GM21737 (cell line): Measurements from ENCODE around the gene NXF1.
"Not testable (repeated sequence)": the region's sequence is repeated elsewhere in the genome, so short reads cannot be mapped to it uniquely, and the experiment has no call there.

ENCODE experiments used
- ATAC-seq: cut with Tn5 transposase; IDR thresholded peaks from one replicate; pipeline ENCODE4 v1.9.1; 2021; ENCODE audit warnings: mild to moderate bottlenecking, moderate library complexity; ENCODE audit not compliant: unreplicated experiment

NXF1 gene

DNA sequence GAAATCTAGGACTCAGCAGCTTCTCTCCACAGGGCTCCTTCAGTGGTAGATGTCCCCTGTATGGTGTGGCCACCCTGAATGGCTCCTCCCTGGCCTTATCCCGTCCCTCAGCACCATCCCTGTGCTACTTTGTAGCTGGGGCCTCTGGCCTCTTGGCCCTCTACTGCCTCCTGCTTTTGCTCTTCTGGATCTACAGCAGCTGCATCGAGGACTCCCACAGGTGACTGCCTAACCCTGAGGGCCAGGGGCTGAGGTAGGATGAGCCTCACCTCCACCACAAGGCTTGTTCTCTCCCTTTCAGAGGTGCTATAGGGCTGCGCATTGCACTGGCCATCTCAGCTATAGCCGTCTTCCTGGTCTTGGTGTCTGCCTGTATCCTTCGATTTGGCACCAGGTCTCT, 16.2 kb downstream of the NXF1 start:
- ATAC-seq, result no peak

DNA sequence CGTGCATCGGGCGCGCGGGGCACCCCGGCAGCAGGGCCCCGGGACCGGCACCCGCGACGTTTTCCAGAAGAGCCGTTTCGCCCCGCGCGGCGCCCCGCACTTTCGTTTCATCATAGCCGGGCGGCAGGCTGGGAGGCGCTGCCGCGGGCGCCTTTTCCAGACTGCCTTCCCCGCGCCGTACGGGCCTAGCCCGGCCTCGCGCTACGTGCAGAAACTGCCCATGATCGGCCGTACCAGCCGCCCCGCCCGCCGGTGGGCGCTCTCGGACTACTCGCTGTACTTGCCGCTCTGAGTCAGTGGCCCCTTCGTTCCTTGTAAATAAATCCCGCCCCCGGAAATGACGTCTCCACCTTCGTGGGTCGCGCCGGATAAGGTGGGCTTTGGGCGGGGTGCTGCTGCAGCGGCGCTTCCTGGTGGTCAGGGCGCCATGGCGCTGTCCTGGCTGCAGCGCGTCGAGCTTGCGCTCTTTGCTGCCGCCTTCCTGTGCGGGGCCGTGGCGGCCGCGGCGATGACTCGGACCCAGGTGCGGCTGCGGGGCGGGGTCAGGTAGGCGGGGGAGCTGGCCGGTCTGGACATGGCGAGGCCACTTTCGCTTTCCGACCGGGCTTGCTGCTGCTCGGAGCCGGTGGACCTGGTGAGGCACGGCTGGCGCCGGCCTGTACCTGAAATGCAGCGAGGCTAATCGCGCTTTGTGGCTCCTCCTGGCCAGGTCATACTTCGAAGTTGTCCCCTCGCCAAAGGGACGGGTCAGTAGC, 18.1 kb downstream of the NXF1 start, which contains the start of gene TMEM179B:
TSS of gene TMEM179B (plus strand) at position 398 of the 755 bp plus-strand sequence. CDS start at position 428, 30 bp downstream.
- peak; percentile 61 for ATAC-seq

DNA sequence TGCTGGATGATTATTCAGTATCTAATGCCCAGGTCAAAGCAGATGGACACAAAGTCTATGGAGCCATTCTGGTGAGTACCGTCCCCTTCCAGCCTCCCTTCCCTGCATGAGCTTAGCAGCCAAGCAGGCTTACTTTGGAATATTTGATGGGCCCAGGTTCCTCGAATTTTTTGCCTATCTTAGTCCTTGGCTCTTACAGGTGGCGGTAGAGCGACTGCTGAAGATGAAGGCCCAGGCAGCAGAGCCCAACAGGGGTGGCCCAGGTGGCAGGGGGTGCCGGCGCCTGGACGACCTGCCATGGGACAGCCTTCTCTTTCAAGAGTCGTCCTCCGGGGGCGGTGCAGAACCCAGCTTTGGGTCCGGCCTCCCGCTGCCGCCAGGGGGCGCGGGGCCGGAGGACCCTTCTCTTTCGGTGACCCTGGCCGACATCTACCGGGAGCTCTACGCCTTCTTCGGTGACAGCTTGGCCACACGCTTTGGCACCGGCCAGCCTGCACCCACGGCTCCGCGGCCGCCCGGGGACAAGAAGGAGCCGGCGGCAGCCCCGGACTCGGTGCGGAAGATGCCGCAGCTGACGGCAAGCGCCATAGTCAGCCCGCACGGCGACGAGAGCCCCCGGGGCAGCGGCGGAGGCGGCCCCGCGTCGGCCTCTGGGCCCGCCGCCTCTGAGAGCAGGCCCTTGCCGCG, 18.8 kb downstream of the NXF1 start:
- ATAC-seq, result peak; percentile 51

DNA sequence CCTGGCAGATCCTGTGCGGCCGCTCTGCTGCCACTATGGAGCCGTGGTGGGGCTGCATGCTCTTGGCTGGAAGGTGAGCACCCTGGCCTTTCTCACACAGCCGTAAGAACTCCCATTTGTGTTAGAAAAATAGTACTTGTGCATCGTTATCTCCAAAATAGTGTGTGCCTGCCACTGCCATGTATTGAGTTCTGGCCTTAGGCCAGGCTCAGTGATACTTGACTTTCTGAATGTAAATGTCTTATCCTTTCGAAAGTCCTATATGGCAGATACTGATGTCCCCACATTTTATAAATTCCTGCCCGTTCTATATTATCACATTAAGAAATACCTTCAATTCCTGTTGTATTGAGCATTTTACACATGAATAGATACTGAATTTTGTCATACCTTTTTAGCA, 22.5 kb downstream of the NXF1 start:
- no peak for ATAC-seq

DNA sequence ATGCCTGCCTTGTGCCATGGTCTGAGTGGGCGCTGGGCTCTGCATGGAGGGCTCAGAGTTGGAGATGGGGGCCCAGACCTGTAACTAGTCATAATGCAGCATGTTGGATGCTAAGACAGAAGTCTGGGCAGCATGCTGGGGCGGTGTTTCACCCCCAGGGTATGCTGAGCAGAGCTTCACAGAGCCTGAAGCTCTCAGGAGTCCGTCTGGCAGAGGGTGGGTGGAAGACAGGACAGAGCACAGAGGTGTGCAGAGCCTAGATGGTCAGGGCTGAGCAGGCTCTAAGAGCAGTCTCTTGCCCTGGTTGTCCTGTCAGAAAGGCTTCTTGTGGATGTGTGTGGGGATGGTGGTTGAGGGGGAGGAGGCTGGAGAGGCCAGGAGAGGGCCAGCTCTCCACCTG, 26.8 kb downstream of the NXF1 start:
- no peak for ATAC-seq

DNA sequence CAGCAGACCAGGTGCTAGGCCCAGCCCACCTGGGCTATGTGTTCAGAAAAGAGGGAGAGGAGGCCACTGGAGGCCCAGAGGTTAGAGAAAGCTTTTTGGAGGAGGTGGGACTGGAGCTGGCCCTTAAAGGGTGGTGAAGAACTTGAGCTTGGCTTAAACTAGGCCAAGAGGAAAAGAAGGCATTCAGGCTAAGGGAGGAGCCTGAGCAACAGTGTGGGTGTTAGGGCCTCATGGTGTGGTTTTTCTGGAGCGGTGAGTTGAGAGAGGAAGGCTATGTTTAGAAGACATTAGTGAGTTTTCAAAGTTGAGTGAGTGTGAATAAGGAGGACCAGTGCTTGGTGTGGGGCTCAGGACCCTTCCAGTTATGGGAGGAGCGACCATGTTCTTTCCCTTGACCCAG, 27.9 kb downstream of the NXF1 start:
- no peak for ATAC-seq

DNA sequence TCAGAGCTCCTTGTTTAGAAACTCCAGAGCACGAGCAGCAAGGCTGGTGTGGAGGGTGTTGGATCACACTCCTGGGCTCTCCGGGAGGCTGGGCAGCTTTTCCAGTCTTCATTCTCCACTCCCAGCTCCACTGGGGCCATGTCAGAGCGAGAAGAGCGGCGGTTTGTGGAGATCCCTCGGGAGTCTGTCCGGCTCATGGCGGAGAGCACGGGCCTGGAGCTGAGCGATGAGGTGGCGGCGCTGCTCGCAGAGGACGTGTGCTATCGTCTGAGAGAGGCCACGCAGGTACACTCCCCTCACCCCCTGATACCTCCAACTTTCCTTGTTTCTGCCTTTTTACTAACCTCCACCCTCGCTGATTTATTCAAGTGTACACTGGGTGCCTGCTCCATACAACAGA, 29.6 kb downstream of the NXF1 start:
- no peak for ATAC-seq

DNA sequence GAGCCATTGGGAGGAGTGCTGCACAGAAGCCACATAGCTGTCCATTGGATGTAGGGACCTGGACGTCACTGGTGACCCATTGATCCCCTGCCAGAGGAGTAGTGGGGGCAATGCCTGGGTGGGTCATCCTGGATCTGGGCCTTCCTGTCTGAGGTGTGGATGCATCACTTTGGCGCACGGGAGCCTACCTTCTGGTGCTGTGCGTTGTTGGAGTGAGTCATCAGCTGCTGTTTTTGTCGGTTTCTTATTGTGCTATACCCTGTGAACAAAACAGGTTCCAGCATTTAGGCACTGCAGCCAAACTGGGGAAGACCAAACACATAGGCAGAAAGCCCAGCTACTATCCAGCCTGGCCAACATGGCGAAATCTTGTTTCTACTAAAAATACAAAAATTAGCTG, 30.8 kb downstream of the NXF1 start:
- no peak for ATAC-seq

DNA sequence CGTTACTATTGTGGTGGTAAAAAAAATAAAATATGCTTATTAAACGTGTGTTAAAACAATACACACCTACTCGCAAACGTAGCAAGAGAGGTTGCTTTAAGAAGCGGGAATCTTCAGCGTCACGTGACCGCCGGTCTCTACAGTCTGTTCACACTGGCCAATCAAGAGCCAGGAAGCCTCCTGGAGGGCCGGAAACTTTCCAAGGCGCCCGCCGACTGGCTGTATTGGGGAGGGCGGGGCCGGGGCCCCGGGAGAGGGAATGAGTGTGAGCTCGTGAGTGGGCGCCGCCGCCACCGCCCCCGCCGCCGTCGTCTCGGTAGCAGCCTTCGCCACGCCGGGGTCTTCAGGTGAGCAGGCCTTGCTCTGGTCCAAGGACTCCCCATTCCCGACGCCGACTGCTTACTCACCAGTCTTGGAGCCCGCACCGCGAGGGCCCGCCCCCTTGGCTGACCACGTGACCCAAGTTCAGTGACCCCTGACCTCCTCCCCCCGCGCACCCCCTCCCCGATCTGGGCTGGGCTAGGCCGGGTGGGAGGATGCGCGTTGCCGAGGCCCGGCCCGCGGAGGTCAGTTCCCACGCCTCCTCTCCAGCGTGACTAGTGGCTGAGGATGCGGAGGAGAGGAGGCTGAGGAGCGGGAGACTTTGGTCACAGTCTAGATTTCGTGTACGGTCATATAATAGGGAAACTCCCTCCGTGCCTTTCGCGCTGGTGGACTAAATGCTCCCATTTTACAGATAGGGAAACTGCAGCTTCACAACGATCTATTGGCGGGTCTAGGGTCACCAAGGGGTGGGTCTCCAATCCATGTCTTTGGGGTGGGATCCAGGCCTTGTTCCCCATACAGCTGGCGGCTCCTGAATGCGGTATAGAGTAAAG, 33.9 kb downstream of the NXF1 start, which contains the start of gene TAF6L:
TSS of gene TAF6L (plus strand) at position 253 of the 878 bp plus-strand sequence. CDS start 4,388 bp downstream, outside the sequence.
- ATAC-seq, result peak; percentile 74

DNA sequence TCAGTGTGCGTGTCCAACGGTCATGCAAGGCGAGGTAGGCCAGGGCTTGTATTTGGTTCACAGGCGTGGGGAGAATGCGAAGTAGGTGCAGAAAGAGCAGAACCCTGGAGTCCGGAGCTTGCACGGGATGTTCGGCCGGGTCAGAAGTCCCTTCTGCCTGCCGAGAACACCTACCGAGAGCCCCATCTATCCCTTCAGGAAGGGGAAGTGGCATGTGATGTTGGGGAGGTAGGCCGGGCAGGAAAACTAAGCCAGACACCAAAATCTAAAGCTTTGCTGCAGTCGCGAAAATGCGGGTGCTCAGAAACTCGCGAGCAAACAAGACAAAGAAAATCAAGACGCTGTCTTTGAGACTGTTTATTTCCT, 34.5 kb downstream of the NXF1 start:
- no peak for ATAC-seq

DNA sequence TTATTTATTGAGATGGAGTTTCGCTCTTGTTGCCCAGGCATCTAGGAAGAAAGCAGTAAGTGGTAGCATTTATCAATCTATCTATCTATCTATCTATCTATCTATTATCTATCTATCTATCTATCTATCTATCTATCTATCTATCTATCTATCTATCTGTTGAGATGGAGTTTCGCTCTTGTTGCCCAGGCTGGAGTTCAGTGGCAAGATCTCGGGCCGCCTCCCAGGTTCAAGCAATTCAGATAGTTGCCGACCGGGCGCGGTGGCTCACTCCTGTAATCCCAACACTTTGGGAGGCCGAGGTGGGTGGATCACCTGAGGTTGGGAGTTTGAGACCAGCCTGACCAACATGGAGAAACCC, 44.4 kb downstream of the NXF1 start:
- ATAC-seq, result not testable (repeated sequence)

DNA sequence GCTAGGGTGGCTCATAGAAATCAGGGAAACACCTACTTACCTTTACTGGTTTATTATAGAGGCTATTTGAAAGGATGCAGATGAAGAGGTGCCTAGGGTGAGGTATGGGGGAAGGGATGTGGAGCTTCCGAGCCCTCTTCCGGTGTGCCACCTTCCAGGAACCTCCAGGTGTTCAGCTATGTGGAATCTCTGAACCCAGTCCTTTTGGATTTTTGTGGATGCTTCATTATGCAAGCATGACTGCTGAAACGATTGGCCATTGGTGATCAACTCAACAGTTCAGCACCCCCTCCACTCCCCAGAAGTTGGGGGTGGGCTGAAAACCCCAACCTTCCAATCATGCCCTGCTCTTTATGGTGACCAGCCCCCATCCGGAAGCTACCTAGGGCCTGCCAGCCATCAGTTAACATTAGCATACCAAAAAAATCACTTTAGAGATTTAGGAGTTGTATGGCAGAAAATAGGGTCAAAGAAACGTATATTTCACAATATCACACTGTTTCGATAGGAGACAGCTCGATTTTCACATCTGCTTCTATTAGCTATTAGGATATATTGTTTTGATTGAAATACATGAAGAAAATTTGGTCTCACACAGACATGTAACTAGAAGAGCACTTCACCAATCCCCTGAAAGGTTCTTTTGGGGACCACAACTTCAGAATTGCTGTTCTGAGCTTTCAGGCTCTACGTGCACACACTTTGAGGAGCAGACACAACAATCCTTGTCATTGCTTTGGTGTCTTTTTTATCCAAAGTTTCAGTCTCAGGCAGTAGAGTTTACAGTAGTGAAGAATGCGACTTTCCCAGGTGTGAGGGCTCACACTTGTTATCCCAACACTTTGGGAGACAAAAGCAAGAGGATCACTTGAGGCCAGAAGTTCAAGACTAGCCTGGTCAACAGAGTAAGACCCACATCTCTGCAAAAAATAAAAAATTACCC, 47.1 kb downstream of the NXF1 start:
- no peak for ATAC-seq

DNA sequence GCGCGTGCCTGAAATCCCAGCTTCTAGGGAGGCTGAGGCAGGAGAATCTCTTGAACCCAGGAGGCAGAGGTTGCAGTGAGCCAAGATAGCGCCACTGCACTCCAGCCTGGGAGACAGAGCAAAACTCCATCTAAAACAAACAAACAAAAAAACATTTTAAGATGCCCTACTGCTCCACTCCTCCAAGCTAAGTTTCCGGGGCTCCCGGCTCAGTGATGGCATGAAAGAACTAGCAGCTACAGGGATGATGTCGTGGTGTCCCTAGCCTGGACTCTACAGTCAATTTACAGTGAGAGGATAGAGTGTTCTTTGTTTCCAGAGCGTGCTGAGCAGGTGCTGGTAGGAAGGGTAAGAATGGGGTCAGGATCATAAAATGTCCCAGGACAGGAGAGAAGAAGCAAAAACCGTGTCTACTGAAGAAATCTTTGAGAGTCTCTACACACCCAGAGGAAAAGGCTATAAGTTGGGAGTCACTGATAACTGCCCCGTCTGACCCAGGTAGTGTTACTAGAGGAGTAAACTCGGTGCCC, 50.1 kb downstream of the NXF1 start:
- ATAC-seq, result no peak

DNA sequence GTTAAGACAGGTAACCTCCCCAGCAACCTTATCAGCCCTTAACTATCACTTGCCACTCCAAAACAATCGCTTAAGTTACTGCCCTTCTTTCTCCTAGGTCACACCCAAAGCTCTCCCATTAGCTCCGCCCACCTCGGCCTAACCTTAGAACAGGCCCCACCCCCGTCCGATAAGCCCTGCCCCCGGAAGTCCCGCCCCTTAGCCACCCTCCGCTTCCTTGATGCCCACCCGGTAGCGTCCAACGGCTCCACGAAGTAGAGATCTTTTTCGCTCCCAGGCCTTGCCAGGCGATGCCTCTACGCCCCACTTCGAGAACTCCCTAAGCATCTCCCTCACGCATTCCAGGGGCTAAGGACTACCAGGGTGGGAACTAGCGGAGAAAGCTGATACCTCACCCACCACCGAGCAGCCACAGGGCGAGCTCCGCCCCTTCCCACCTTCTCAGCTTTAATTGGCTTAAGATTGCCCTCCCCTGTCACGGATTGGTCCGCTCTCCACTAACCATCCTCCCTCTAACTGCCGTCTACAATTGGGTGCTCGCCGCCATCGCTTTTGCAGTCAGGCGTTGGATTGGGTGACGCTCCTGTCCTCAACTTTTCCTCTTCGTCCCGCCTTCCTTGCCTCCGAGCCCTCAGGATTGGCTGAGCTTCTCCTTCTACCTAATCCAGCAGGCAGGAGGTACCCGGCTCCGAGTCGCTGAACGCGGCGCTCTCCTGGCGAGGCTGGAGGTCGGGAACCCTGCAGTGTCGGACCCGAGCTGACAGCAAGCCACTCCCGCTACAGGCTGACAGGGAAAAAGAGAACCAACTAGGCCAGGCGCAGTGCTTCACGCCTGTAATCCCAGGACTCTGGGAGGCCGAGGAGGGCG, 51.3 kb downstream of the NXF1 start, which contains the start of gene ZBTB3:
TSS of gene ZBTB3 (minus strand) at position 425 of the 868 bp plus-strand sequence. CDS start 496 bp downstream, outside the sequence.
- peak; percentile 90 for ATAC-seq

DNA sequence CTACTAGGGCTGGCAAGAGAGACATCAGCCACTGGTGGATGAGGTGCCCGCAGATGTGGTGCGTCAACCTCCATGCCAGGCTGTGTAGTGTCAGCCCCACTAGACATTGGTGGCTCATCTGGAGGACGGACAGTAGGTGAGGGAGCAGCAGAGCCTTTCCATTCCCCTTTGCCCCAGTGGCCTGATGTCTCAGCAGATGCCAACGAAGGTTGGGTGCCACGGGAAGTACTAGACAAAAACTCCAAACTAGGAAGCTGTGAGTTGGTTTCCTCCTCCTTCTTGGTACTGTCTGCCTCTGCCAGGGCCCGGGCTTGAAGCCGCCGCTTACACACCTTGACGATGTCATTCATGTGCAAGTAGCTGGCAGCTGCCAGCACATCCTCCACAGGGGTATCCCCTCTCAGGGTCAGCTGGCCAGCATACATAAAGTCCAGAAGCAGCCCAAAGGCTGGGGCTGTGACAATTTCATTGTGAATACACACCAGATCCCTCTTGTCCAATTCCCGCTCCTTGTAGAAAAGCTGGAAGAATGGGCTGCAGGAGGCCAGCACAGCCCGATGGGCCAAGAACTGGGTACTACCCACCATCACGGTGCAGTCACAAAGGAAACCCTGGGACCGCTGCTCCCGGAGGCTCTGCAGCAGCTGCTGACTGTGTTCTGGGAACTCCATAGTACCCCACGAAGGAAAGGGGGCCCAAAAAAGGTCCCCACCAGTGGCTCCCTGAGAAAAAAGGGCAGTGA, 52.1 kb downstream of the NXF1 start:
- no peak for ATAC-seq

DNA sequence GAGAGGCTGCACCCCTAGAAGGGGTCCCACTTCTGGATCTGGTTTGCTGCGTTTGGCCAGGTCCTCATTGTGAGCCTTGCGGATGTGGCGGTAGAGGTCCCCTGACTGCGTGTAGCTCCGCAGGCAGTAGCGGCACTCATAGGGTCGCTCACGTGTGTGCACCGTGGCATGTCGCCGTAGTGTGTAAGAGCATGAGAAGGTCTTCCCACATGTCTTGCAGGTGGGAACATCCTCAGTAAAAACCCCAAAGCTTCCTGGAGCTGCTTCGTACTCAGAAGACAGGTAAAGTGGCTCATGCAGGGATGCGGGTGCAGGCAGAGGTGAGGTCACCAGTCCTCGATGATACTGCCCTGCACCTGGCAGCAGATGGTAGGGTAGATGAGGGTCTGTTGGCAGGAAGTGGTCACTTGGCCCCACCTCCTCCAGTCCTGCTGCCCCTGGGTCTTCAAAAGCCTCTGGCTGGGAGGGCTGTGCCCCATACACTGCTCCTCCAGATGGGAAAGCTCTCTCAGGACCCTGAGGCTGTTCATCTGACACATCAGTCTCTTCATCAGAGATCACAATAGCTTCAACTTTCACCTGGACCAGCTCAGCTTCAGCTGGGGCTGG, 53.0 kb downstream of the NXF1 start:
- ATAC-seq, result no peak

DNA sequence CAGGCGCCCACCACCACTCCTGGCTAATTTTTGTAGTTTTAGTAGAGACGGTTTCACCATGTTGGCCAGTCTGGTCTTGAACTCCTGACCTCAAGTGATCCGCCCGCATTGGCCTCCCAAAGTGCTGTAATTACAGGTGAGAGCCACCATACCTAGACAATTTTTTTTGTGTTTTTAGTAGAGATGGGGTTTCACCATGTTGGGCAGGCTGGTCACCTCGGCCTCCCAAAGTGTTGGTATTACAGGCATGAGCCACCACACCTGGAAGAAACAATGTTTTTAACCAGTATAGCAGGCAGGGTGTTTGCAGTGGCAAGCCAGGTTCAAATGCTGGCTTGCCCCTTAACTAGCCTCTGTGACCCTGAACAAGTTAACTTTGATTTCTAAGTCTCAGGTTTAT, 55.3 kb downstream of the NXF1 start:
- not testable (repeated sequence) for ATAC-seq
